WTC11 (cell line): ENCODE results near the gene RNF4. TPM values are rescaled to one million over a fixed set of nuclear protein-coding genes. Genes with fewer than 3 reads are reported as not detected.

Experiments
- ATAC-seq: fragments of 200-7000 bp; cut with Tn5 transposase; 2 replicates; pipeline ENCODE4 v1.10.0; 2021; ENCODE audit warnings: mild to moderate bottlenecking, moderate library complexity
- CTCF ChIA-PET: fragments of 300-600 bp; sonication (Branson Sonifier 250); formaldehyde crosslinking; loops from one replicate; lab custom pipeline; 2021; ENCODE audit warnings: antibody characterized with exemption; lab: Charles Lee
- POLR2A ChIA-PET: fragments of 350-600 bp; sonication (Branson Sonifier 250); formaldehyde crosslinking; loops from one replicate; lab custom pipeline; 2021; ENCODE audit warnings: antibody characterized with exemption; lab: Charles Lee
- DNase-seq: peaks from one replicate; pipeline ENCODE4 v3.0.0; 2021; ENCODE audit warnings: low spot score
- H3K27ac Mint-ChIP-seq: 2 replicates; pipeline ENCODE4 v1.8.0; 2021; ENCODE audit warnings: mixed read lengths
- H3K27me3 Mint-ChIP-seq: 2 replicates; pipeline ENCODE4 v1.8.0; 2021; ENCODE audit warnings: low read depth, mild to moderate bottlenecking, moderate library complexity, mixed read lengths
- H3K36me3 Mint-ChIP-seq: 2 replicates; pipeline ENCODE4 v1.8.0; 2021; ENCODE audit warnings: mixed read lengths
- H3K4me1 Mint-ChIP-seq: 2 replicates; pipeline ENCODE4 v1.8.0; 2022; ENCODE audit warnings: mixed read lengths
- H3K4me3 Mint-ChIP-seq: 2 replicates; pipeline ENCODE4 v1.8.0; 2021; ENCODE audit warnings: mild to moderate bottlenecking, moderate library complexity, mixed read lengths
- H3K9me3 Mint-ChIP-seq: 2 replicates; pipeline ENCODE4 v1.8.0; 2021; ENCODE audit warnings: mixed read lengths
- ATF2 ChIP-seq: sonication (generic); formaldehyde crosslinking; IDR thresholded peaks from 2 replicates; pipeline ENCODE4 v1.8.1; 2022; ENCODE audit warnings: low read depth, missing genetic modification reagents, borderline replicate concordance
- CREM ChIP-seq: sonication (generic); formaldehyde crosslinking; IDR thresholded peaks from 2 replicates; pipeline ENCODE4 v1.8.1; 2022; ENCODE audit warnings: mild to moderate bottlenecking, missing genetic modification reagents, moderate library complexity
- E2F4 ChIP-seq: sonication (generic); formaldehyde crosslinking; IDR thresholded peaks from 2 replicates; pipeline ENCODE4 v1.8.1; 2022; ENCODE audit warnings: low read depth, mild to moderate bottlenecking, moderate library complexity, missing genetic modification reagents, borderline replicate concordance
- EMX1 ChIP-seq: fragments of 250-450 bp; sonication (Bioruptor Pico); IDR thresholded peaks from 2 replicates; pipeline ENCODE4 v1.8.0; 2021; ENCODE audit warnings: mild to moderate bottlenecking
- FOXP4 ChIP-seq: sonication (generic); formaldehyde crosslinking; IDR thresholded peaks from 2 replicates; pipeline ENCODE4 v1.8.0; 2022; ENCODE audit warnings: mild to moderate bottlenecking, missing genetic modification reagents
- GRHL2 ChIP-seq: fragments of 250-450 bp; sonication (Bioruptor Pico); IDR thresholded peaks from 2 replicates; pipeline ENCODE4 v1.8.0; 2022; ENCODE audit warnings: mild to moderate bottlenecking, moderate library complexity; ENCODE audit not compliant: insufficient replicate concordance, severe bottlenecking
- MYBL2 ChIP-seq: sonication (generic); formaldehyde crosslinking; IDR thresholded peaks from 2 replicates; pipeline ENCODE4 v1.8.1; 2023; ENCODE audit warnings: mild to moderate bottlenecking, moderate library complexity, missing genetic modification reagents
- NR2C2 ChIP-seq: sonication (generic); formaldehyde crosslinking; IDR thresholded peaks from 2 replicates; pipeline ENCODE4 v1.8.0; 2022; ENCODE audit warnings: mild to moderate bottlenecking, missing genetic modification reagents
- PRDM15 ChIP-seq: sonication (generic); formaldehyde crosslinking; IDR thresholded peaks from 2 replicates; pipeline ENCODE4 v1.8.0; 2022; ENCODE audit warnings: missing genetic modification reagents
- PREB ChIP-seq: sonication (generic); formaldehyde crosslinking; IDR thresholded peaks from 2 replicates; pipeline ENCODE4 v1.8.1; 2022; ENCODE audit warnings: mild to moderate bottlenecking, missing genetic modification reagents, moderate library complexity, borderline replicate concordance
- PRRX2 ChIP-seq: fragments of 250-450 bp; sonication (Bioruptor Pico); IDR thresholded peaks from 2 replicates; pipeline ENCODE4 v1.8.0; 2021; ENCODE audit warnings: mild to moderate bottlenecking
- RORB ChIP-seq: fragments of 250-450 bp; sonication (Bioruptor Pico); IDR thresholded peaks from 2 replicates; pipeline ENCODE4 v1.9.0; 2021; ENCODE audit warnings: mild to moderate bottlenecking
- TCF7 ChIP-seq: sonication (generic); formaldehyde crosslinking; IDR thresholded peaks from 2 replicates; pipeline ENCODE4 v1.8.0; 2022; ENCODE audit warnings: mild to moderate bottlenecking, low read depth, missing genetic modification reagents, moderate library complexity
- ZNF121 ChIP-seq: sonication (generic); formaldehyde crosslinking; IDR thresholded peaks from 2 replicates; pipeline ENCODE4 v1.8.0; 2023; ENCODE audit warnings: missing genetic modification reagents
- ZNF425 ChIP-seq: fragments of 250-450 bp; sonication (Bioruptor Pico); conservative IDR thresholded peaks from 2 replicates; pipeline ENCODE4 v1.9.0; 2021; ENCODE audit warnings: mild to moderate bottlenecking
- ZNF512 ChIP-seq: sonication (generic); formaldehyde crosslinking; IDR thresholded peaks from 2 replicates; pipeline ENCODE4 v1.8.1; 2022; ENCODE audit warnings: missing genetic modification reagents, borderline replicate concordance
- total RNA-seq: library from RNA; stranded (reverse); gene quantifications from 3 replicates; pipeline ENCODE4 v1.2.3, GENCODE V29; 2021

The RNF4 gene
- total RNA-seq, 1 experiment from 2014 or later: 87.3 TPM

GRCh38 chr4:2510351-2511259 lies 41.7 kb downstream of the RNF4 start (continued):
- no peak for TF ChIP-seq ZNF425 (CRISPR knock-in tag)
- TF ChIP-seq, all 79 proteins: peak for 0

GRCh38 chr4:2511645-2512131 lies 42.8 kb downstream of the RNF4 start:
- Mint-ChIP-seq H3K4me3 (no peak overlapping the region), H3K4me1 (no peaks in the 10 kb centered on the region)
- POLR2A ChIA-PET: no interaction called here
- TF ChIP-seq FOXP4 (CRISPR knock-in tag): no peak
- TF ChIP-seq GRHL2 (CRISPR knock-in tag): no peak
- TF ChIP-seq CREM: no peak
- no peak for TF ChIP-seq ATF2 (CRISPR knock-in tag)
- no peak for TF ChIP-seq PREB (CRISPR knock-in tag)
- TF ChIP-seq E2F4 (CRISPR knock-in tag): no peak
- TF ChIP-seq NR2C2: no peak
- TF ChIP-seq PRDM15: no peak
- no peak for TF ChIP-seq TCF7 (CRISPR knock-in tag)
- no peak for TF ChIP-seq EMX1 (CRISPR knock-in tag)
- no peak for TF ChIP-seq MYBL2
- no peak for TF ChIP-seq PRRX2 (CRISPR knock-in tag)
- no peak for TF ChIP-seq ZNF512
- no peak for TF ChIP-seq ZNF121
- TF ChIP-seq RORB: no peak
- TF ChIP-seq, all 79 proteins: peak for 0
- Mint-ChIP-seq H3K27ac (no peak overlapping the region), H3K9me3 (no peaks in the 10 kb centered on the region), H3K36me3 (peaks cover 77% of the 10 kb centered on the region), H3K27me3 (no peaks in the 10 kb centered on the region; the same call in 1 of the 2 replicates)
- ATAC-seq (no peak; the same call in 1 of the 2 replicates), DNase-seq (no peak)
- CTCF ChIA-PET: interaction anchor here (0.8 kb wide), 1 partner anchor 43 kb away, joined by 3 read pairs; the partner anchor contains the start of gene RNF4
